ENCODE data around the gene IZUMO2.

IZUMO2 gene

DNA sequence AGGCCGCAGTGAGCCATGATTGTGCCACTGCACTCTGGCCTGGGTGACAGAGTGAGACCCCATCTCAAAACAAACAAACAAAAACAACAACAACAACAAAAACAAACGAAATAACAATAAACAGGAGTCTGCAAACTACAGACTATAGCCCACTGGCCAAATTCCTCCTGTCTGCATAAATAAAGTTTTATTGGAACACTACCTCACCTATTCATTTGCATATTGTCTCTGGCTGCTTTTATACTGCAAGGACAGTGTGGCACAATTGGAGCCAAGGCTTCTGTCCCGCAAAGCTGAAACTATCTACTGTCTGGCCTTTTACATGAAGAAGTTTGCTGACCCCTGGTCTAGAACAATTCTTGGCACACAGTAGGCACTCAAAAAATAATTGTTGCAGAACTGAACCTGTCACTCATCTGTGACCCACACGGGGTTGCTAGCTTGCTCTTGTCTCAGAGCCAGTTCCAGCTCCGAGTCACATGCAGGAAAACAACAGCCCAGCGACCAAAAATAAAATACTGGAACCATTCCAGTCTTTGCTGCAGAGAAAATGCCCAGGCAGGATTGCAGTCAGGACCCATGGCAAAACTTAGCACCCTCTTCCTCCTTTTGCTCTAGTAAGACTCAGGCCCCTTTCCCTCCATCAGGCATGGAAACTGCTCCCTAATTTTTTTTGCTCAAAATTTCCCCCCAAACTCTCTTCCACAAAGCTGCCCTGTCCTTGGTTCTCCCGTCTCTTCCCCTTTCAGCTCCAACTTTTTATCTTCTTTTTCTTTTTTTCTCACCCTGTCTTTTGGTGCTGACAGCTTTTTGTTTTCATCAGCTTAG lies 35.6 kb upstream of the IZUMO2 start:
- in situ Hi-C loops (cut with MboI; ENCODE audit: low pct_unique_long_range_greater_than_20kb, low sequenced_read_pairs, unreplicated experiment): no loop called here
- TF ChIP-seq CTCF (IDR thresholded peaks at IDR 0.05; ENCODE audit: extremely low read depth, insufficient read depth, missing control alignments): no peak
- DNase-seq (ENCODE audit: low spot score): no peak

DNA sequence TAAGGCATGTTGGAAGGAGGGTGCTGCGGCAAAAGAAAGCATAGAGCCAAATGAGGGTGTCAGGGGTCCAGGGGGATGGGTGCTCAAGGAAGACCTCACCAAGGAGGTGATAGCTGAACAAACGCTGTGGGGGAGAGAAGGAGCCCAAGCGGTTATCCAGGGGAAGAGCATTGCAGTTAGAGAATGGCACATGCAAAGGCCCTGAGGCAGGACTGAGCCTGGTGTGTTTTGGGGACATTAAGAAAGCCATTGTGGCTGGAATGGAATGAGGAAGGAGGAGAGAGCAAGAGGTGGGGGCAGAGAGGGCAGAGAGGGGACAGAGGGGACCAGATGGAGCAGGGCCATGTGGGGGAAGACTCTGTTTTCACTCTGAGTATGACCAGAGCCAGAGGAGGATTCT lies 34.3 kb upstream of the IZUMO2 start:
- in situ Hi-C loops (cut with MboI; ENCODE audit: low pct_unique_long_range_greater_than_20kb, low sequenced_read_pairs, unreplicated experiment): no loop called here
- no peak for DNase-seq (ENCODE audit: low spot score)
- TF ChIP-seq CTCF (IDR thresholded peaks at IDR 0.05; ENCODE audit: extremely low read depth, insufficient read depth, missing control alignments): no peak

DNA sequence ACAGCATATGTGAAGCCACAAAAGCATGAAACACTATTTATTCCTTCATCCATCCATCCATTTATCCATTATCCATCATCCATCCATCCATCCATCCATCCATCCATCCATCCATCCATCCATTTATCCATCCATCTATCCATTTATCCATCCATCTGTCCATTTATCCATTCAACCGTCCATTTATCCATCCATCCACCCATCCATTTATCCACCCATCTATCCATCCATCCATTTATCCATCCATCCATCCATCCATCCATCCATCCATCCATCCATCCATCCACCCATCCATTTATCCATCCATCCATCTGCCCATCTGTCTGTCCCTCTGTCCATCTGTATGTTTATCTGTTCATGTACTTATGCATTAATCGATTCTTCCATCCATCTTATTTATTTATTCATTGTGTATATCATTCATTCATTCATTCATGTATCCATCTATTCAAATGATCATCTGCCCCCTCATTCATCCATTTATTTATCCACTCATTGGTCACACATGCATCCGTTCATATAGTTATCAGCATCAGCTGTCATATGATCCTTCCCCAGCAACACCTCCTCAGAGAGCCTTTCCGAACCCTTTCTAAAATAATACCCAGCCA lies 33.3 kb upstream of the IZUMO2 start:
- DNase-seq (ENCODE audit: low spot score): no peak
- TF ChIP-seq CTCF (IDR thresholded peaks at IDR 0.05; ENCODE audit: extremely low read depth, insufficient read depth, missing control alignments): no peak
- in situ Hi-C loops (cut with MboI; ENCODE audit: low pct_unique_long_range_greater_than_20kb, low sequenced_read_pairs, unreplicated experiment): no loop called here

- DNase-seq (ENCODE audit: low spot score): no peak
- no peak for TF ChIP-seq CTCF (IDR thresholded peaks at IDR 0.05; ENCODE audit: extremely low read depth, insufficient read depth, missing control alignments)
Measured at GRCh38 chr19:50195224-50195623, 32.1 kb upstream of the IZUMO2 start.

DNA sequence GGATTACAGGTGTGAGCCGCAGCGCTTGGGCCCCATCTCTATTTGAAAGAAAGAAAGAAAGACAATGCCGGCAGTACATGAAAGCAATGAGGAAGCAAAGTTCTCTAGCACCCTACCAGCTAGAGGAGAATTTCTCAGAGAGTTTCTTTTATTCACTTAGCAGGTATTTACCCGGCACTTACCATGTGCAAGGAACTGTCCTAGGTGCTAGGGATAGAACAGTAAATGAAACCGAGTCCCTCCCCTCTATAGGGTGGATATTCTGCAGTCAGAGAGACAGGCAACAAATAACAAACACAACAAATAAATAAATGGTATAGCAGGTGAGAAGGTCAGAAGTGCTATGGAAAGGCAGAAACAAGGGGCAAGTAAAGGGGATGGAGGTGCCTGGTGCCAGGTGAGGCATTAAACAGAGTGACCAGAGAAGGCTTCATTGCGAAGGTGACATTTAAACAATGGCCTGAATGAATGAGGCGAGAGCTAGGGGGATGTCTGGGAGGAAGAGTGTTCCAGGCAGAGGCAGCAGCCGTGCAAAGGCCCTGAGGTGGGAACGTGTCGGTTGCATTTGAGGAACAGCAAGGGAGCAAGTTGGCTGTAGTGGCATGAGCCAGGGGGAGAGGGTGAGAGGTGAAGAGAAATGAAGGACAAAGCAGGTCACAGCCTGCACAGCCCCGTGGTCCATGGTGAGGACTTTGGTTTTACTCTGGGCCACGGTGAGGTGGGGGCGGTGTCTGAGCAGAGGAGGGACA lies 29.6 kb upstream of the IZUMO2 start:
- no peak for TF ChIP-seq CTCF (IDR thresholded peaks at IDR 0.05; ENCODE audit: extremely low read depth, insufficient read depth, missing control alignments)
- in situ Hi-C loops (cut with MboI; ENCODE audit: low pct_unique_long_range_greater_than_20kb, low sequenced_read_pairs, unreplicated experiment): no loop called here
- DNase-seq (ENCODE audit: low spot score): no peak

More at GRCh38 chr19:50195224-50195623, 32.1 kb upstream of the IZUMO2 start:
- in situ Hi-C loops (cut with MboI; ENCODE audit: low pct_unique_long_range_greater_than_20kb, low sequenced_read_pairs, unreplicated experiment): no loop called here

DNA sequence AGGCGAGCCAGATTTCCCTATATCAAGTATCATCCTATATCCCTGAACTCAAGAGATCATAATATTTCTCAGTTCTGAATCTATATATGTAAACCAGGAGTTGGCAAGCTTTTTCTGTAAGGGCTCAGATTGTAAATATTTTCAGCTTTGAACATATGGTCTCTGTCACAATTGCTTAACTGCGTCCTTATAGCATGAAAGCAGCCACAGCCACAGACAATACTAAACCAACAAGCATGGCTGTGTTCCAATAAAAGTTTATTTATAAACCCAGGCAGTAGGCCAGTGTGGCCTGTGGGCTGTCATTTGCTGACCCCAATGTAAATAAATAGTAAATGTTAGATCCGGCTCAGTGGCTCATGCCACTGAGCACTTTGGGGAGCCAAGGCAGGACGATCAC lies 28.1 kb upstream of the IZUMO2 start:
- TF ChIP-seq CTCF (IDR thresholded peaks at IDR 0.05; ENCODE audit: extremely low read depth, insufficient read depth, missing control alignments): no peak
- DNase-seq (ENCODE audit: low spot score): no peak
- in situ Hi-C loops (cut with MboI; ENCODE audit: low pct_unique_long_range_greater_than_20kb, low sequenced_read_pairs, unreplicated experiment): no loop called here

All from GM13977 (cell line).